ENCODE measurements around the gene PTRHD1.
"Not testable (repeated sequence)": the region's sequence is repeated elsewhere in the genome, so short reads cannot be mapped to it uniquely, and the experiment has no call there.

Gene PTRHD1

GRCh38 chr2:24813691-24814137 lies 20.5 kb upstream of the PTRHD1 start:
- DNase-seq (ENCODE audit: low read depth in 1 of 2, low spot score in 1 of 2): no peak

- DNase-seq (ENCODE audit: low read depth in 1 of 2, low spot score in 1 of 2): no peak
These were observed 16.3 kb upstream of the PTRHD1 start for GRCh38 chr2:24809316-24810007.

DNA sequence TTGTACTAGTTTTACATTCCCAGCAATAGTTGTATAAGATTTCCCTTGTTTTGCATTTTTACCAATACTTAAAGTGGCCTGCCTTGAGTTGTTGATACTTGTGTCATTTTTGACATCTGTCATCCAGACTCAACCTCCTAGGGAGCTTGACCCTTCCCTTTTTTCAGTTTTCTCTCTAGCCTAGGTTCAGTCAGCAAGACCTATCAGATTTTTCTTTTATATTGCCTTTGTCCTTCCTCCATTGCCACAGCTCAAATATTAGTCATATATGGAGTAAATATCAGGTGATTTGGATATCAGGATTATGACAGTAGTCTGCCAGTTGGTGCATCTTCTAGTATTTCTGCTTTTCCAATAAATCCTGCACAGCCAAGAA lies 13.5 kb upstream of the PTRHD1 start:
- no peak for DNase-seq (ENCODE audit: low read depth in 1 of 2, low spot score in 1 of 2)

DNA sequence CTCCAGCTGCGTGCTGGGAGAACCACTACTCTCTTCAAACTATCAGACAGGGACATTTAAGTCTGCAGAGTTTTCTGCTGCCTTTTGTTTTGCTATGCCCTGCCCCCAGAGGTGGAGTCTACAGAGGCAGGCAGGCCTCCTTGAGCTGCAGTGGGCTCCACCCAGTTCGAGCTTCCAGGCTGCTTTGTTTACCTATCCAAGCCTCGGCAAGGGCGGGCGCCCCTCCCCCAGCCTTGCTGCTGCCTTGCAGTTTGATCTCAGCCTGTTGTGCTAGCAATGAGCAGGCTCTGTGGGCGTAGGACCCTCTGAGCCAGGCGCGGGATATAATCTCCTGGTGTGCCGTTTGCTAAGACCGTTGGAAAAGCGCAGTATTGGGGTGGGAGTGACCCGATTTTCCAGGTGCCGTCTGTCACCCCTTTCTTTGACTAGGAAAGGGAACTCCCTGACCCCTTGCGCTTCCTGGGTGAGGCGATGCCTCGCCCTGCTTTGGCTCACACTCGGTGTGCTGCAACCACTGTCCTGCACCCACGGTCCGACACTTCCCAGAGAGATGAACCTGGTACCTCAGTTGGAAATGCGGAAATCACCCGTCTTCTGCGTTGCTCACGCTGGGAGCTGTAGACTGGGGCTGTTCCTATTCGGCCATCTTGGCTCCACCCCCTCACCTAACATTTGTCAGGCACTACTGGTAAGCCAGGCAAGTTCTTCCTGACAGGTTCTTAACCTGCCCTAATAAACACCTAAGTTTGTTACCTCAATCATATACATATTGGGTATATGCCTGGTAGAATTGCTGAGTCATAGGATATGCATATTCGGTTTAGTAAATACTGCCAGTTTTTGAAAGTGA lies 12.8 kb upstream of the PTRHD1 start:
- DNase-seq (ENCODE audit: low read depth in 1 of 2, low spot score in 1 of 2): not testable (repeated sequence)

GRCh38 chr2:24800487-24800886 lies 7.3 kb upstream of the PTRHD1 start:
- DNase-seq (ENCODE audit: low read depth in 1 of 2, low spot score in 1 of 2): not testable (repeated sequence)

- DNase-seq (ENCODE audit: low read depth in 1 of 2, low spot score in 1 of 2): no peak
These were observed 4.5 kb upstream of the PTRHD1 start for GRCh38 chr2:24797644-24798043.

DNA sequence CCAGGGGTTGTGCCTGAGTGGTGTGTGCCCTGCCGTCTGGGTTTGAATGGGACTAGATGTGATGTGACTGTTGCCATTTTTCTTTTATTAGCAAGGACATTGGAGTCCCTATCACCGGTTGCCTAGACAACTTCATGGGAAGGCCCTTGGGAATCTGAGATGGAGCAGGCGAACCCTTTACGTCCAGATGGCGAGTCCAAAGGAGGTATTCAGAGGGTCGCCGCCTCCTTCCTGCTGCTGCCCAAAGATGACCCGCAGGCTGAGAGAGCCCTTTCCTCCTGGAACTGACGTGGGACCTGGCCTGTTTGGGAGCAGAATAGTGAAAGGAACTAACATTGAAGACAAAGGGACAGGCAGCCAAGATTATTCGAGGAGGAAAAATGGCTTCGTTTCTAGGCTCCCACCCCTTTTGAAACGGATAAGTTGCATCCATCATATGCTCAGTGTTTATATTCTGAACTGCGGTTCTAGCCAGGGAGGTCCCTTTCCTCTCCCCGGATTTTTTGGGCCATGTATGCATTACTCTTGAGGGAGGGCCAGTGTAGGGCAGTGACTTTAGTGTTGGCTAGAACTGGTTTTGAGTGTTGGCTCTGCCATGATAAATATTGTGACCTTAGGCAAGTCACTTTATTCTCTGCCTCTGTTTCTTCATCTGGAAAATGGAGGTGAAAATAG lies 707 bp upstream of the PTRHD1 start:
- DNase-seq (ENCODE audit: low read depth in 1 of 2, low spot score in 1 of 2): no peak

DNA sequence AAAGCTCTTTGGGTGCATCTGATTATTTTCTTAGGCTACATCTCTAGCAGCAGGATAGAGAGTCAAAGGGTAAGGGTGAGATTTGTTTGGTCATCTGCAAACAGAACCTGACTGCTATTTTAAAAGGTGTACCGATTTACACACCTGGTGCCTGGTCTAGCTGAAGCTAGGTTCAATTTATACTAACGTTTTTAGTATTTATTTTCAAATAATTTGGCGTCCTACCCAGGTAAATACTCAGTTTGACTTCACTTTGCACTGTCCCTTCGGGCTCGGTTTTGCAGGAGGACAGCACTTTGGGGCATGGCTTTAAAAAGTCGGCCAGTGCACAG lies 683 bp downstream of the PTRHD1 start:
- DNase-seq (ENCODE audit: low read depth in 1 of 2, low spot score in 1 of 2): no peak

DNA sequence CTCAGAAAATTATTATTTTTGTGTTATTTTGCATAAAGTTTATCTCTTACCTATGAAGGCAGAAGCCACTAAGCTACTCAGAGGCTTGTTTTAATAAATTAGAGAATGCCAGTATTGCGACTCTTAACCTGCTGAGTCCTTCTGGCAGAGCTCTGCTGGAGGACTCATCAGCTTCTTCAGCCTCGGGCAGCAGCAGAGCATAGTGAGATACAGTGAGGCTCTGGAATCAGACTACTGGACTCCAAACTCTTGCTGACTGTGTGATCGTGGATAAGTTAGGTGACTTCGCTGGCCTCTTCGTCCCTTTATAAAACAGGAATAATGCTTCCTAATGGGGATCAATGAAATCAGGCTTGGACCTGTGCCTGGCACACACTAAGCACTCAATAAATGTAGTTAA lies 1.7 kb downstream of the PTRHD1 start:
- DNase-seq (ENCODE audit: low read depth in 1 of 2, low spot score in 1 of 2): no peak

DNA sequence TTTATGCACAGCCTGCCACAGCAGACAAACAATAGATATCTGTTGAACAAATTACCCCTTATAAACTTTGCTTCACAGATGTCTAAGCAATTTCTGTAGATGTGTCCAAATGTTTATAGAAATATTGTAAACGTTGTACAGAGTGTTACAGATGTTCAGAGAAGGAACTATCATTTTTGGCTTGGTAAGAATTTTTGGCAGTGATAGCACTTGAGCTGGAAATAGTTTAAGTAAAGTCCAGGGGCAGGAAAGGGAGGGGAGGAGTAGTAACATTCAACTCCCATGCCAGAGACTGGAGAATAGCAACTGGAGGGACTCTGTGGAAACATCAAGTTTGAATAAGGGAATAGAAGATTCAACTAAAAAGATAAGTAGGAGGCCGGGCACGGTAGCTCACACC lies 4.4 kb downstream of the PTRHD1 start:
- DNase-seq (ENCODE audit: low read depth in 1 of 2, low spot score in 1 of 2): no peak

GRCh38 chr2:24787532-24787931 lies 5.7 kb downstream of the PTRHD1 start:
- no peak for DNase-seq (ENCODE audit: low read depth in 1 of 2, low spot score in 1 of 2)

DNA sequence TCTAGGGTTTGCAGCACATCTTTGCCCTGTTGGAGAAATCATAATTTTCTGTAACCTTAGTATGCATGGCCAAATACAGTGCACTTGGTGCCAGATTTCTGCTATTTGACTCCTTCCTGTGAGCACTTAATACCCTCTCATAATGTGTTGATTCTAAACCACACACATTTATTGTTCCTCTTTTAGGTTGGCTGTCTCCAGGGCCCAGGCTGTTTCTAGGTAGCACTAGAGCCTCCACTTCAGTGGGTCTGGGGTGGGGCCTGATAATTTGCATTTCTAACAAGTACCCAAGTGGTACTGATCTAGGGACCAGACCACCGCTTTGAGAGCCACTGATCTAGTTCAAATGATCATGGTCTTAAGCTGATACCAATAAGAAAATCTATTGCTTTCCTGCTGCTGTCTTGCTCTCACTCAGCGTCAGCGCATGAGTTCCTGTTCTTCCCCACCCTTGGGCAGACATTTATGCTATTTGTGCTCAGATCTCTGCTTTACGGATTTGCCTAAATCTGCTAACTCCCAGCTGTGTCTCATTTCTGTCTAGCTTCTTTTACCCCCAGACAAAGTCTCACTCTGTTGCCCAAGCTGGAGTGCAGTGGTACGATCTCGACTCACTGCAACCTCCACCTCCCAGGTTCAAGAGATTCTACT lies 7.4 kb downstream of the PTRHD1 start:
- DNase-seq (ENCODE audit: low read depth in 1 of 2, low spot score in 1 of 2): no peak

GRCh38 chr2:24783641-24784040 lies 9.6 kb downstream of the PTRHD1 start:
- DNase-seq (ENCODE audit: low read depth in 1 of 2, low spot score in 1 of 2): no peak

DNA sequence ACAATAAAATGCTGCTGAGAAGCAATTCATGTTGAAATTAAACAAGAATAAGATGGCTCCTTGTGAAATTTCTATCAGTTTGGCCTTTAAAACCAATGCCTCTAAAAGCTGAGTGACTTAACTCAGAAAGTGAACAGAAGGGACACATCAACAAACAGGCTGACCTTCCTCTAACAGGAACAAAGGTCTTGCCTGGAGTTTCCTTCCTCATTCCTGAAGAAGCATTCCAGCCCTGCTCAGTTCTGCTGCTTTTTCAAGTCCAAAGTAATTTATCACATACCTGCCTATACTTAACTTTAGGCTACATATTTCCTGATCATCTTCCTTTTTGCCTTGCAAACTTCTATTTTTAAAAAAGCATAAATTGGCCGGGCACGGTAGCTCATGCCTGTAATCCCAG lies 14.1 kb downstream of the PTRHD1 start:
- DNase-seq (ENCODE audit: low read depth in 1 of 2, low spot score in 1 of 2): no peak

- DNase-seq (ENCODE audit: low read depth in 1 of 2, low spot score in 1 of 2): no peak
These were observed 18.8 kb downstream of the PTRHD1 start for GRCh38 chr2:24774373-24774772.

DNA sequence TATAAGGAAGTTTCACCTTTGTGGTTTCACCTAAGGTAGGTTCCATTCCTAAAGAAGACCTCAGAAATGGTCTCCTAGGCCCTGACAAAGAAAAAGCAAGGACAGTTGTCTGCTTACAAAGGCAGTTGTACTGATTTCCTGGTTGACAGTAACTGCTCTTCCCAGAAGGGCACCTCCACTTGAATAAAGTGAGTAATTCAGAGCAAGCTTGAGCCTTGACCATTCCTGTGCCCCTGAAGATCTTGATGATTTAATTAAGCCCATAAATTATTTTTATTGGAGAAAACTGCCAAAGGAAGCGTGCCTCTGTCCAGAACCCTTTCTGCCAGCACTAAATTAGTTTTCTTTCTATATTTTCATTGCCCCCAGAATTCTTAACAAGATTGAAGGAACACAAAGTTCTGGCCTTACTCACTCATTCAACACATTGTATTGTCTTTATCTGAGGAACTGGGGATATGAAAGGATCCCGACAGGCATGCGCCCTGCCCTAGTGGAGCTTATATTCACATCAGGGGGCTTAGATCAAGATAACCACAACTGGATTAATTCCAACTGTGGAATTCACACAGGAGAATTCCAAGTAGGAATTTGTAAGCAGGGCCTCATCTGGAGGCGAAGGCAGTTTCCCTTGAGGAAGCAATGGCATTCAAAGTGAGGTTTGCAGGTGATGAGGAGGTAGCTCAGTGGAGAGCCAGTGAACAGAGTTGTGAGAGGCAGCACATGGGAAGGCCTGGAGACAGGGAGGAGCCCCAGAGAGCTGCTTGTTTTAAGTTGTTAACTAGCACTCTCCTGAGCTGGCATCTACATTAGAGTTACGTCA lies 21.2 kb downstream of the PTRHD1 start:
- DNase-seq (ENCODE audit: low read depth in 1 of 2, low spot score in 1 of 2): no peak

DNA sequence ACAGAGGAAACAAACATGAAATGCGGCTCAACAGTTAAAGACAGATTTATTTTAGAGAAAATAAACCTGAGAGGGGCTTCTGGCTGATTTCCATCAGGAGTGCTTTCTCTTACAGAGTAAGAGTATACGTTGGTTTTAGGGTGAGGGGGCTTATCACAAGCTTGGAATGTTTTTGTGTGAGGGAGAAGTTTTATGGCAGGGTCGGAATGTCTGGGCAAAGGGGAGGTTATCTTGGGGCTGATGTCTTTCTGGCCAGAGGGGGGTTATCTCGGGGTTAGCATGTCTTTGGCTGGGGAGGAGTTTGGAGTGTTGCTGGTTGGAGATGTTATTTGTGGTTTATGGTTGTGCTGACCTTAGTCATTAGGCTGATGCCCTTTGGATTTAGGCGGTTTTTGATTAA lies 22.1 kb downstream of the PTRHD1 start:
- no peak for DNase-seq (ENCODE audit: low read depth in 1 of 2, low spot score in 1 of 2)

- DNase-seq (ENCODE audit: low read depth in 1 of 2, low spot score in 1 of 2): no peak
These were observed 24.6 kb downstream of the PTRHD1 start for GRCh38 chr2:24768601-24769000.

DNA sequence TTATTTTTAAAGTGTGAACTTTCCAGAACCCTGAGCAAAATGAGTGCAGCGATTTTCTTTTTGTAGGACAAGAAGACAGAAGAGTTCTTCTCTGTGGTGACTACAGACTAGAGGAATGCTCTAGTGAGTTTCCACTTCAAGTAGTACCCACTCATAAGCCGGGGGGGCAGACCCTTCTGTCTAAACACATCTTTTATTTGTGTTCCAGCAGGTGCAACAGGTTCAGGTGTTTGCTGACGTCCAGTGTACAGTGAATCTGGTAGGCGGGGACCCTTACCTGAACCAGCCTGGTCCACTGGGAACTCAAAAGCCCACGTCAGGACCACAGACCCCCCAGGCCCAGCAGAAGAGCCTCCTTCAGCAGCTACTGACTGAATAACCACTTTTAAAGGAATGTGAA lies 25.2 kb downstream of the PTRHD1 start:
- DNase-seq (ENCODE audit: low read depth in 1 of 2, low spot score in 1 of 2): no peak

- DNase-seq (ENCODE audit: low read depth in 1 of 2, low spot score in 1 of 2): no peak
These were observed 26.6 kb downstream of the PTRHD1 start for GRCh38 chr2:24766609-24767008.

DNA sequence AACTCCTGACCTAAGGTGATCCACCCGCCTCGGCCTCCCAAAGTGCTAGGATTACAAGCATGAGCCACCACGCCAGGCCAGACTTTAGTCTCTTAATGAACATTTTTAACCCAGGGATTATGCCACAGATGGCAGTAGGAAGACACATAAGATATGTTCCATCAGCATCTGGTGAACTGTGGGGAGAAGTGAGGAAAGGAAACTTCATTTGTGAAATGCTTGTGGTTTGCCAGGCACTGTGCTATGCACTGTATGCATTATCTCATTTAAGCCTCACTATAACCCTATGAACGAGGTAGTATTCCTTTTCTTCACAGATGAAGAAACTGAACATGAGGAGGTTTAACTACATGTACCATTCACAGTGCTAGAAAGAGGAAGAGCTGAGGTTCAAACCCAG lies 29.3 kb downstream of the PTRHD1 start:
- no peak for DNase-seq (ENCODE audit: low read depth in 1 of 2, low spot score in 1 of 2)
